Erythroblast (primary cell): ENCODE results near the gene ANKRD13D.

Experiments
- GATA1 ChIP-seq: IDR thresholded peaks from 2 replicates; pipeline ENCODE4 v1.6.1; 2011; ENCODE audit warnings: low read depth, mild to moderate bottlenecking, control low read depth, low read length, moderate library complexity
- POLR2A ChIP-seq: IDR thresholded peaks from 2 replicates; pipeline ENCODE4 v1.6.1; 2011; ENCODE audit warnings: mild to moderate bottlenecking, low read length

- TF ChIP-seq POLR2A: no peak
- no peak for TF ChIP-seq GATA1
Measured at GRCh38 chr11:67323526-67323925, 34.4 kb downstream of the ANKRD13D start.
